ENCODE data around the gene TRIB2.

- no peak for TF ChIP-seq CTCF (IDR thresholded peaks at IDR 0.05)
- TF ChIP-seq POLR2A (IDR thresholded peaks at IDR 0.05) = no peak
- TF ChIP-seq EP300 (IDR thresholded peaks at IDR 0.05) = peak; percentile 45 to 67
These were observed 15.9 kb downstream of the TRIB2 start for GRCh38 chr2:12732651-12733050.

Measured in tibial nerve (tissue), 4 donors.